ENCODE measurements around the gene CMTR2.

The CMTR2 gene

GRCh38 chr16:71262391-71262790 is 26.8 kb downstream of the CMTR2 start:
- no peak overlapping the region for H3K4me3 ChIP-seq (ENCODE audit: control insufficient read depth, low read depth, low read length)
- TF ChIP-seq, protein P1, sequence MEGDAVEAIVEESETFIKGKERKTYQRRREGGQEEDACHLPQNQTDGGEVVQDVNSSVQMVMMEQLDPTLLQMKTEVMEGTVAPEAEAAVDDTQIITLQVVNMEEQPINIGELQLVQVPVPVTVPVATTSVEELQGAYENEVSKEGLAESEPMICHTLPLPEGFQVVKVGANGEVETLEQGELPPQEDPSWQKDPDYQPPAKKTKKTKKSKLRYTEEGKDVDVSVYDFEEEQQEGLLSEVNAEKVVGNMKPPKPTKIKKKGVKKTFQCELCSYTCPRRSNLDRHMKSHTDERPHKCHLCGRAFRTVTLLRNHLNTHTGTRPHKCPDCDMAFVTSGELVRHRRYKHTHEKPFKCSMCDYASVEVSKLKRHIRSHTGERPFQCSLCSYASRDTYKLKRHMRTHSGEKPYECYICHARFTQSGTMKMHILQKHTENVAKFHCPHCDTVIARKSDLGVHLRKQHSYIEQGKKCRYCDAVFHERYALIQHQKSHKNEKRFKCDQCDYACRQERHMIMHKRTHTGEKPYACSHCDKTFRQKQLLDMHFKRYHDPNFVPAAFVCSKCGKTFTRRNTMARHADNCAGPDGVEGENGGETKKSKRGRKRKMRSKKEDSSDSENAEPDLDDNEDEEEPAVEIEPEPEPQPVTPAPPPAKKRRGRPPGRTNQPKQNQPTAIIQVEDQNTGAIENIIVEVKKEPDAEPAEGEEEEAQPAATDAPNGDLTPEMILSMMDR (conservative IDR thresholded peaks at IDR 0.05; ENCODE audit: control insufficient read depth, insufficient read depth, low read depth, low read length): no peak
- DNase-seq (ENCODE audit: low read depth): no peak

DNA sequence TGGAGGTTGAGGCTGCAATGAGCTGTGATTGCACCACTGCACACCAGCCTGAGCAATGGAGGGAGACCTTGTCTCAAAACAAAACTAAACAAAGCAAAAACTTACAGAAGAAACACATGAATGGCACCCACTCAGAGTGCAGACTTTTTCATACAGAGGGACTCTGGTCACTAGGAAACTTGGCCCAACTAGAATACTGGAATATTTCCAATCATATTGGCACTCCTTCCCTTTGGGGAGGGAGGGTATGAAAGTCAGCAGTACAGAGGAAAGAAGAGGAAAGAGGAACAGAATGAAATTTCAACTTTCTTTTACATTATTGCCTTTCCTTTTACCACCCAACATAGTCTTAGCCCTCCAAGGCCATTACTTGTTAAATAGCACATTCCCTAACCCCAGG is 28.2 kb downstream of the CMTR2 start:
- TF ChIP-seq, protein P1 (conservative IDR thresholded peaks at IDR 0.05; ENCODE audit: control insufficient read depth, insufficient read depth, low read depth, low read length): no peak
- H3K4me3 ChIP-seq (ENCODE audit: control insufficient read depth, low read depth, low read length): no peak overlapping the region
- no peak for DNase-seq (ENCODE audit: low read depth)

DNA sequence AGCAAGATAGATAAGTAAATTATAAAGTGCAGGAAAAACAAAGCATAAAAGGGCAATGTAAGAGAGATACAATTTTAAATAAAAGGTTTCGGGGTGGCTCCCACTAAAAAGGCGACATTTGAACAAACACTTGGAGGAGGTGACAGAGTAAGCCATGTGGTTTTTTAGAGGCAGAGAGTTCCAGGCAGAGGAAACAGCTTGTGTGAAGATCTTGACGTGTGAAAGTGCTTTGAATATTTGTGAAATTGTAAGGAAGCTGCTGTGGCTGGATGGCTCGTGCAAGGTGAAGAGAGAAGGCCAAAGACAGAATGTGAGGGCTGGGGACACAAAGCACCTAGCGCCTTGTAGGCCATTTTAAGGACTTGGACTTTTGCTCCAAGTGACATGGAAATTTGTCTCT is 30.1 kb downstream of the CMTR2 start:
- no peak overlapping the region for H3K4me3 ChIP-seq (ENCODE audit: control insufficient read depth, low read depth, low read length)
- TF ChIP-seq, protein P1 (conservative IDR thresholded peaks at IDR 0.05; ENCODE audit: control insufficient read depth, insufficient read depth, low read depth, low read length): no peak
- DNase-seq (ENCODE audit: low read depth): no peak

DNA sequence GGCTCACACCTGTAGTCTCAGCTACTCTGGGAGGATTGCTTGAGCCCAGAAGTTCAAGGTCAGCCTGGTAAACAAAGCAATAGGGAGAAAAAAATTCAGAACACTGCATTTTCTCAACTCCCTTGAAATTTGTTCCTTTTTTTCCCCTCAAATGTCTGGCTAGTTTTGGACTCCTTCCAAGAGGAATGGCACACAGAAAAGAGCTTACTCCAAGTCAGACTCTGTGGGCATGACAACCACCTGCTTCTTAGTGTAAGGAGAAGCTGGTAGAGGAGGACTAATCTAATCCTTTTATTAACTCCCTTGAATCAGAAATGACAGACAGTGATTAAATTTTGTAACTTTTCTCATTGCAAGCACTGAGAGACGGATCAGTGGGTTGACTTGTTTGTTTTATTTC is 30.8 kb downstream of the CMTR2 start:
- H3K4me3 ChIP-seq (ENCODE audit: control insufficient read depth, low read depth, low read length): no peak overlapping the region
- no peak for DNase-seq (ENCODE audit: low read depth)
- TF ChIP-seq, protein P1 (conservative IDR thresholded peaks at IDR 0.05; ENCODE audit: control insufficient read depth, insufficient read depth, low read depth, low read length): no peak

GRCh38 chr16:71257768-71258167 is 31.4 kb downstream of the CMTR2 start:
- TF ChIP-seq, protein P1 (conservative IDR thresholded peaks at IDR 0.05; ENCODE audit: control insufficient read depth, insufficient read depth, low read depth, low read length): no peak
- no peak for DNase-seq (ENCODE audit: low read depth)
- H3K4me3 ChIP-seq (ENCODE audit: control insufficient read depth, low read depth, low read length): no peak overlapping the region

DNA sequence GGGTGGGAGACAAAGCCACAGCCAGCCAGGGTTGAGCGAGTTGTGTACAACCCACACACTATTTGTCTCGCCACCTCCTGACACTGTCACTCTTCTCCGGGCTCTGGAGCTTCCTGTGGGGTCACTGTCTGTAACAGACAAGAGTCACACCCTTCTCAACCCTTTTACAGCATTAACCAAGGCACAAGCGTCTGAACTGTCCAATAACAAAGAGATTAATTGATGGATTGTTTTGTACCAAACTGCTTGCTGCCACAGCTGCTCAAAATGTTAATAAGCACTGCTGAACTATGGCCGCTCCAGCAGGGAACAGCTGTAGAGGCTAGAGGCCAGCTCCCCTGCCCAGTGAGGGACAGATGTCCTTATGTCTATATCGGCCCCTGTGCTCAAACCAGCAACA is 33.5 kb downstream of the CMTR2 start:
- DNase-seq (ENCODE audit: low read depth): no peak
- H3K4me3 ChIP-seq (ENCODE audit: control insufficient read depth, low read depth, low read length): no peak overlapping the region
- TF ChIP-seq, protein P1 (conservative IDR thresholded peaks at IDR 0.05; ENCODE audit: control insufficient read depth, insufficient read depth, low read depth, low read length): no peak
